GM12878 (cell line): Measurements from ENCODE around the gene GSTP1.

Experiments
- HDGF ChIP-seq: fragments of 450-650 bp; IDR thresholded peaks from 2 replicates; pipeline ENCODE4 v1.6.1; 2016; ENCODE audit warnings: antibody characterized with exemption
- TF ChIP-seq, protein P1 (sequence below): fragments of 450-650 bp; IDR thresholded peaks from 2 replicates; pipeline ENCODE4 v1.6.1; 2017; ENCODE audit warnings: low read depth, mild to moderate bottlenecking, moderate library complexity

- TF ChIP-seq, protein P1, sequence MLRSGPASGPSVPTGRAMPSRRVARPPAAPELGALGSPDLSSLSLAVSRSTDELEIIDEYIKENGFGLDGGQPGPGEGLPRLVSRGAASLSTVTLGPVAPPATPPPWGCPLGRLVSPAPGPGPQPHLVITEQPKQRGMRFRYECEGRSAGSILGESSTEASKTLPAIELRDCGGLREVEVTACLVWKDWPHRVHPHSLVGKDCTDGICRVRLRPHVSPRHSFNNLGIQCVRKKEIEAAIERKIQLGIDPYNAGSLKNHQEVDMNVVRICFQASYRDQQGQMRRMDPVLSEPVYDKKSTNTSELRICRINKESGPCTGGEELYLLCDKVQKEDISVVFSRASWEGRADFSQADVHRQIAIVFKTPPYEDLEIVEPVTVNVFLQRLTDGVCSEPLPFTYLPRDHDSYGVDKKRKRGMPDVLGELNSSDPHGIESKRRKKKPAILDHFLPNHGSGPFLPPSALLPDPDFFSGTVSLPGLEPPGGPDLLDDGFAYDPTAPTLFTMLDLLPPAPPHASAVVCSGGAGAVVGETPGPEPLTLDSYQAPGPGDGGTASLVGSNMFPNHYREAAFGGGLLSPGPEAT, result no peak
- TF ChIP-seq HDGF, result no peak
These were observed 38.3 kb upstream of the GSTP1 start for GRCh38 chr11:67545280-67545679.
